ENCODE data around the gene ACTG2. TPM values are rescaled to one million over a fixed set of nuclear protein-coding genes. Genes with fewer than 3 reads are reported as not detected.
"Not testable (repeated sequence)": the region's sequence is repeated elsewhere in the genome, so short reads cannot be mapped to it uniquely, and the experiment has no call there.

Gene ACTG2
- total RNA-seq, 4 donors from 2014 or later, result 9.4 to 43.5 (median 20.7) TPM

DNA sequence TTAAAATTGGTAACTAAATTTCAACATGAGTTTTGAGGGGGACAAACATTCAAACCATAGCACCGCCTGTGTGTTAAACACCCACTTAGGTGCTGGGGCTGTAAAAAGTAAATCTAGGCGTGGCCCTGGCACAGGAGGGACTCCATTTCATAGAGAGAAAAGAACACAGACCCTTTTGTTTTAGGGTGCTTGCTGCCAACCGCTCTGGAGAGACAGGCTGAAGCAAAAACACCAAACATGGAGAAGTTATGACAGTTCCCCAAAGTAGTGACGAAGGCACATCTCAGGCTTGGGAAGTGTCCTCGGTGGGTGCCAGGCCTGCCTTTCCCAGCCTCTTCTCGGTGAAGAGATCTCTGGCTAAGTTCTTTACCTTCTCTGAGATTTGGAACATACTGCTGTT lies 5.1 kb downstream of the ACTG2 start:
- H3K9me3 ChIP-seq, result no peaks in the 10 kb centered on the region
- WGBS, result 59% methylated on average over 6 of the region's 6 CpGs
- no peak for TF ChIP-seq EP300 (IDR thresholded peaks at IDR 0.05)
- no peak for TF ChIP-seq POLR2A (IDR thresholded peaks at IDR 0.05)
- TF ChIP-seq POLR2AphosphoS5 (IDR thresholded peaks at IDR 0.05), result no peak
- TF ChIP-seq, protein P1, sequence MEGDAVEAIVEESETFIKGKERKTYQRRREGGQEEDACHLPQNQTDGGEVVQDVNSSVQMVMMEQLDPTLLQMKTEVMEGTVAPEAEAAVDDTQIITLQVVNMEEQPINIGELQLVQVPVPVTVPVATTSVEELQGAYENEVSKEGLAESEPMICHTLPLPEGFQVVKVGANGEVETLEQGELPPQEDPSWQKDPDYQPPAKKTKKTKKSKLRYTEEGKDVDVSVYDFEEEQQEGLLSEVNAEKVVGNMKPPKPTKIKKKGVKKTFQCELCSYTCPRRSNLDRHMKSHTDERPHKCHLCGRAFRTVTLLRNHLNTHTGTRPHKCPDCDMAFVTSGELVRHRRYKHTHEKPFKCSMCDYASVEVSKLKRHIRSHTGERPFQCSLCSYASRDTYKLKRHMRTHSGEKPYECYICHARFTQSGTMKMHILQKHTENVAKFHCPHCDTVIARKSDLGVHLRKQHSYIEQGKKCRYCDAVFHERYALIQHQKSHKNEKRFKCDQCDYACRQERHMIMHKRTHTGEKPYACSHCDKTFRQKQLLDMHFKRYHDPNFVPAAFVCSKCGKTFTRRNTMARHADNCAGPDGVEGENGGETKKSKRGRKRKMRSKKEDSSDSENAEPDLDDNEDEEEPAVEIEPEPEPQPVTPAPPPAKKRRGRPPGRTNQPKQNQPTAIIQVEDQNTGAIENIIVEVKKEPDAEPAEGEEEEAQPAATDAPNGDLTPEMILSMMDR (IDR thresholded peaks at IDR 0.05), result no peak
- H3K27me3 ChIP-seq, result no peaks in the 10 kb centered on the region
- H3K4me1 ChIP-seq, result peaks cover 14% of the 10 kb centered on the region
- H3K36me3 ChIP-seq, result no peaks in the 10 kb centered on the region
- no peak for DNase-seq (ENCODE audit: low spot score in 2 of 2)
- H3K27ac ChIP-seq, result no peak overlapping the region
- H3K4me3 ChIP-seq, result no peak overlapping the region

DNA sequence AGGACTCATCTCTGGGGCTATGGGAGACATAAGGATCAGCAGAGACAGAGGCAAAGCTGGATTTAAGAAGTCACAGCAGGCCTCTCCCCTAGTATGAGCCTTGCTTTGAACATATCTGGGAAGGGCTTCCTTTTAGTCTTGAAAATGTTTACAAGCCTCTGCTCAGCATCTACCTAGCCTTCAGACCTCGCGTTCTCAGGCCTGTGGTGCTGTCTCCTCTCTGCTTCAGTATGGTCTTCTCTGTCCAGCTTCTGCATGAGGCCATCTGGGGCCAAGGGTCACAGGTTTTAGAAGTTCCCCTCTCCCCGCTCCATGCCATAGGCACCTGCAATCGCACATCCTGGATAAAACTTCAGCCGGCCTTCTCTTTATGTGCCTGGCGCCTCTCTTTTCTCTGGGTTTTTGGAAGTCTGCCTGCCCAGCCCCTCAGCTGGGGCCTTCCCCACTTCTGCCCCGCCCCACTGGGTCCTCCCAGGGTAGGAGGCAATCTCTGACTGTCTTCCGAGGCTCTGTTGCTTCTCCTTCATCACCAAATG lies 7.1 kb downstream of the ACTG2 start:
- H3K27ac ChIP-seq, result no peak overlapping the region

DNA sequence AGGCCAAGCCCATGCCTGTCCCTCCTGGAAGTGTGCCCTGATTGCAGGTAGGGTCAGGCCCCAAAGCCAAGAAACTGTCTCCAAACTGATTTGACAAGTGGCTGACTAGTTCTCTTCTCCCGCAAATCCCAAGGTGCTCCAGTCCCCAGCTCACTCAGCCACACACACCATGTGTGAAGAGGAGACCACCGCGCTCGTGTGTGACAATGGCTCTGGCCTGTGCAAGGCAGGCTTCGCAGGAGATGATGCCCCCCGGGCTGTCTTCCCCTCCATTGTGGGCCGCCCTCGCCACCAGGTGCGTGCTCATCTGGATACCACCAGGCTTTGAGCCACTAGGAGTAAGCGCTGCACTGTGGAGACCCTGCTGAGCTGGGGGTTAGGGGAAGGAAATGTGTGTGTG lies 8.3 kb downstream of the ACTG2 start:
- no peak for DNase-seq (ENCODE audit: low spot score in 2 of 2)
- no peak for TF ChIP-seq POLR2A (IDR thresholded peaks at IDR 0.05)
- no peak for TF ChIP-seq POLR2AphosphoS5 (IDR thresholded peaks at IDR 0.05)
- no peak for TF ChIP-seq EP300 (IDR thresholded peaks at IDR 0.05)
- TF ChIP-seq, protein P1 (IDR thresholded peaks at IDR 0.05), result no peak
- H3K4me3 ChIP-seq, result no peak overlapping the region
- no peaks in the 10 kb centered on the region for H3K27me3 ChIP-seq
- H3K27ac ChIP-seq, result no peak overlapping the region
- no peaks in the 10 kb centered on the region for H3K9me3 ChIP-seq
- WGBS, result 75% methylated on average over 9 of the region's 10 CpGs
- H3K4me1 ChIP-seq, result peaks cover 14% of the 10 kb centered on the region
- no peaks in the 10 kb centered on the region for H3K36me3 ChIP-seq

More for the DNA sequence above, 7.1 kb downstream of the ACTG2 start:
- H3K27me3 ChIP-seq, result no peaks in the 10 kb centered on the region
- peaks cover 14% of the 10 kb centered on the region for H3K4me1 ChIP-seq
- H3K4me3 ChIP-seq, result no peak overlapping the region
- WGBS, result 81% methylated on average over 8 of the region's 8 CpGs
- H3K9me3 ChIP-seq, result no peaks in the 10 kb centered on the region
- H3K36me3 ChIP-seq, result no peaks in the 10 kb centered on the region
- TF ChIP-seq EP300 (IDR thresholded peaks at IDR 0.05), result no peak
- no peak for TF ChIP-seq POLR2A (IDR thresholded peaks at IDR 0.05)
- TF ChIP-seq, protein P1 (IDR thresholded peaks at IDR 0.05), result no peak
- TF ChIP-seq POLR2AphosphoS5 (IDR thresholded peaks at IDR 0.05), result no peak
- DNase-seq (ENCODE audit: low spot score in 2 of 2), result no peak

DNA sequence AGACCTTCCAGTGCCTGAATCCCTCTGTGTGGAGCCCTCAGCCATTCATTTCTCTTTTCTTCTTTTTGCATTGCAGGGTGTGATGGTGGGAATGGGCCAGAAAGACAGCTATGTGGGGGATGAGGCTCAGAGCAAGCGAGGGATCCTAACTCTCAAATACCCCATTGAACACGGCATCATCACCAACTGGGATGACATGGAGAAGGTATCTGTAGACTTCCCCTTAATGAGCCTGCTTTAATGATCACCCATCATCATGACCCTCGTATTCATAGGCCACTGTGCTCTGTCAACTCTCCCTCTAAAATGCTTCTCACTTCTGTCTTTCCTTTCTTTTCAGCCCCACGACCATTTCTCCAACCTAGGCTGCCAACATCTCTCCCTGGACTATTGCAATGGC lies 9.5 kb downstream of the ACTG2 start:
- H3K4me3 ChIP-seq, result no peak overlapping the region
- H3K9me3 ChIP-seq, result no peaks in the 10 kb centered on the region
- H3K27ac ChIP-seq, result no peak overlapping the region
- DNase-seq (ENCODE audit: low spot score in 2 of 2), result no peak
- peaks cover 5% of the 10 kb centered on the region for H3K4me1 ChIP-seq
- H3K27me3 ChIP-seq, result no peaks in the 10 kb centered on the region
- no peaks in the 10 kb centered on the region for H3K36me3 ChIP-seq
- TF ChIP-seq POLR2A (IDR thresholded peaks at IDR 0.05), result no peak
- TF ChIP-seq POLR2AphosphoS5 (IDR thresholded peaks at IDR 0.05), result no peak
- TF ChIP-seq, protein P1 (IDR thresholded peaks at IDR 0.05), result no peak
- TF ChIP-seq EP300 (IDR thresholded peaks at IDR 0.05), result no peak
- WGBS, result 85% methylated on average over 4 of the region's 4 CpGs

DNA sequence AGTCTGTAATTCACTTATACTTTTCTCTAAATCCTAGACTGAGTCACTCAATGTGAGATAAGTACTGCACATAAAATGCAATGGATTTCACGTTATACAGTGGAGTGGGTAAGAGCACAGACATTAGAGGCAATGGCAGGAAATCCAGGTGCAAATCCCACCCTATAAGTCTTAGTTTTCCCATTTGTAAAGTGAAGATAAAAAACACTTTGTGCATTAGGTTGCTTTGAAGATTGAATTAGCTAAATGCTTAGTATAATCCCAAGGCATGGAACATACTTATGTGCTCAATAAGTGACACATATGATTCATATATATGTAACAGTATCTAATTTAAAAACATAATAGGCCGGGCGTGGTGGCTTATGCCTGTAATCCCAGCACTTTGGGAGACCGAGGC lies 10.5 kb downstream of the ACTG2 start:
- DNase-seq (ENCODE audit: low spot score in 2 of 2), result no peak
- no peak overlapping the region for H3K27ac ChIP-seq
- WGBS, result 88% methylated on average over 4 of the region's 4 CpGs

DNA sequence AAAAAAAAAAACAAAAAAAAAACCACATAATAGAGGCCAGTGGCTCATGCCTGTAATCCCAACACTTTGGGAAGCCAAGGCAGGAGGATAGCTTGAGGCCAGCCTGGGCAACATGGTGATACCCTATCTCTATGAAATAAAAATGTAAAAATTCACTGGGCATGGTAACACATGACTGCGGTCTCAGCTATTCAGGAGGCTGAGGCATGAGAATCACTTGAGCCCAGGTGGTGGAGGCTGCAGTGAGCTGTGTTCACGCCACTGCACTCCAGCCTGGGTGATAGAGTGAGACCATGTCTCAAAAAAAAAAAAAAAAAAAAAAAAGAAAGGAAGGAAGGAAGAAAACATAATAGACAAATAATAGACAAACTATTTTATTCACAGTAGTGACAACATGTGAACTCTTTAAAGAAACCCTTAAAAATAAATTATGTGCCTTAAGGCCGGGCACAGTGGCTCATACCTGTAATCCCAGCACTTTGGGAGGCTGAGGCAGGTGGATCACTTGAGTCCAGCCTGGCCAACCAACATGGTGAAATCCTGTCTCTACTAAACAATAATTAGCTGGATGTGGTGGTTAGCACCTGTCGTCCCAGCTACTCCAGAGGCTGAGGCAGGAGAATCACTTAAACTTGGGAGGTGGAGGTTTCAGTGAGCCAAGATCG lies 11.3 kb downstream of the ACTG2 start:
- not testable (repeated sequence) for H3K4me3 ChIP-seq; H3K27ac ChIP-seq; H3K36me3 ChIP-seq; H3K27me3 ChIP-seq; H3K9me3 ChIP-seq; DNase-seq (ENCODE audit: low spot score in 2 of 2)
- peaks cover 10% of the 10 kb centered on the region for H3K4me1 ChIP-seq
- 87% methylated on average over 5 of the region's 5 CpGs for WGBS

More for the DNA sequence above, 10.5 kb downstream of the ACTG2 start:
- Histone ChIP-seq H3K9me3 (no peaks in the 10 kb centered on the region), H3K4me1 (peaks cover 6% of the 10 kb centered on the region), H3K36me3 (no peaks in the 10 kb centered on the region), H3K27me3 (no peaks in the 10 kb centered on the region), H3K4me3 (no peak overlapping the region)
- TF ChIP-seq POLR2AphosphoS5 (IDR thresholded peaks at IDR 0.05) (no peak), POLR2A (IDR thresholded peaks at IDR 0.05) (no peak), EP300 (IDR thresholded peaks at IDR 0.05) (no peak)
- TF ChIP-seq, protein P1 (IDR thresholded peaks at IDR 0.05), result no peak
